Inferior parietal cortex (tissue), 1 donor: ENCODE data around the gene RAB3GAP1.
"Not testable (repeated sequence)": the region's sequence is repeated elsewhere in the genome, so short reads cannot be mapped to it uniquely, and the experiment has no call there.

Experiments
- DNase-seq: peaks from one replicate; pipeline ENCODE4 v3.0.0-alpha.2; 2016; ENCODE audit errors: extremely low spot score

RAB3GAP1 gene

GRCh38 chr2:135105513-135106316 lies 53.6 kb downstream of the RAB3GAP1 start:
- not testable (repeated sequence) for DNase-seq

DNA sequence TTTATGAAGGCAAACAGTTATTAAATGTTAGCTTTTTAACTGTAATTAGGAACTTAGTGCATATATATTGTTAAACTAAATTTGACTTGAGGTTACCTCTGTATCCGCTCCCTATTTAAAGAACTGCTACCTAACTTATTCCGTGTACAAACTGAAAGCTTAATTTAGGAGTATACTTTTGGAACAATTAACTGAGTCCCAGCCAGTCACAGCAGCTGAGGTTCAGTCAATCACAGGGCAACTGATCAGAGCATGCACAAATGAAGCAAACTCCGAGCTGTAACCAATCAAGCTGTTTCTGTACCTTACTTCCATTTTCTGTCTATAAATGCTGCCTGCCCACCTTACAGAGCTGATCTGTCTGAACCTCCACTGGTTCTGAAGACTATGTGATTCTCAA lies 61.2 kb downstream of the RAB3GAP1 start:
- no peak for DNase-seq

DNA sequence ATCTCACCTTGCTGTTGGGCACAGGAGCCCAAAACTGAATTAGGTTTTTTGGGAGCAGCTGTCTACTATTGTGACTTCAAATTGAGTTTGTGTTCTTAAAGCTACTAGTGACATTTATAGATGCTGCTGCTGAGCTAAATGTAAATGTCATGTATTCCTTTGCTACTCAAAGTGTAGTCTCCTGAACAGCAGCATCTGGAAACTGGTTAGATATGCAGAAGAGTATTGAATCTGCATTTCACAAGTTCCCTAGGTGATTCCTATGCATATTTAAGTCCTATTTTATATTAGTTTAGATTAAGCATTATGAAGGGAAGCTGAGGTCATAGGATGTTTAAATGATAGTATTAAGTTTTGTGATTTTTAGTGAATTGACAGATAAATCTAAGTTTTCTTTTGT lies 67.5 kb downstream of the RAB3GAP1 start:
- no peak for DNase-seq

- DNase-seq: no peak
Measured at GRCh38 chr2:135121016-135121657, 69.0 kb downstream of the RAB3GAP1 start.

DNA sequence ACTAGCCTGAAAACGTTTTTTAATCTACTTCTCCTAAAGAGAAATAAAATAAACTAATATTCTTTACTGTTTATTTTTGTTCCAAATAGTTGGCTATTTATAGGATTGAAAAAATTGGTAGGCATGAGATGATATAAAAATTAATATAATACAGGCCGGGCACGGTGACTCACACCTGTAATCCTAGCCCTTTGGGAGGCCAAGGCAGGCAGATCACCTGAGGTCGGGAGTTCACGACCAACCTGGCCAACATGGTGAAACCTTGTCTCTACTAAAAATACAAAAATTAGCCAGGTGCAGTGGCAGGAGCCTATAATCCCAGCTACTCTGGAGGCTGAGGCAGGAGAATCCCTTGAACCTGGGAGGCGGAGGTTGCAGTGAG lies 69.6 kb downstream of the RAB3GAP1 start:
- DNase-seq: not testable (repeated sequence)

GRCh38 chr2:135124924-135125886 lies 73.1 kb downstream of the RAB3GAP1 start:
- DNase-seq: no peak

DNA sequence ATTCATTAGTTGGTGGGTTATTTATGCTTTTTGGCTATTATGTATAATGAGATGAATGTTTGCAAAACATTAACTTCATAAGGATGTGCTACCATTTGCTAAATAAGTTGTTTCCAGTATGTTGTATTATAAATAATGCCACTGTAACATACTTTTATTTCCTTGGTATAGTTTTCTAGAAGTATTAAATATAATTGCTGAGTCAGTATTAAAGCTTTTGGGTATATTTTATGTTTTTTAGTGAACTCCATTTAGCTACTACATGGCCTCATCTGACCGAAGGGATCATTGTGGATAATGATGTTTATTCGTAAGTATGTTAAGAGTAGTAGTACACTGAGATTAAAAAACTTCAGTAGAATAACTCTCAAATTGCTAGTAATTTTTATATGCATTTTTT lies 73.8 kb downstream of the RAB3GAP1 start:
- no peak for DNase-seq

- DNase-seq: no peak
Measured at GRCh38 chr2:135130751-135131150, 78.7 kb downstream of the RAB3GAP1 start.

GRCh38 chr2:135132314-135132713 lies 80.2 kb downstream of the RAB3GAP1 start:
- DNase-seq: no peak

- DNase-seq: no peak
Measured at GRCh38 chr2:135140606-135141005, 88.5 kb downstream of the RAB3GAP1 start.

GRCh38 chr2:135142323-135142722 lies 90.2 kb downstream of the RAB3GAP1 start:
- DNase-seq: no peak

DNA sequence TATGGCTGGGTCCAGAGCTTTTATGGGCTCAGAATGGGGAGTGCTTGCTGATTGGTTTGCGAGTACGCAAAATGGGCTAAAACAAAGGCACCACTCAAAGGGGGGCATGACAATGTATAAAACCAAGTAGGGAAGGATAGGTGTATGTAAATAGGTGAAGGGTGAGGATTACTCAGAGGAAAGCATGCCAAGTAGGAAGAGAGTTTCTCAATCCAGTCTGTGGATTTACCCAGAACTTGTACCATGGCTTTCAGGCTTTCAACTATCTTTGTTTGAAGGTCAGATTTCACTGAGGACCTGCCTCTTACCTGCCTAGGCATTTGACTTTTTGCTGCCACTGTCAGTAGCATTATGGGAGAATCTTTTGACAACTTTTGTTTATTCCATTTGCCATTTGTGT lies 92.3 kb downstream of the RAB3GAP1 start:
- DNase-seq: no peak

DNA sequence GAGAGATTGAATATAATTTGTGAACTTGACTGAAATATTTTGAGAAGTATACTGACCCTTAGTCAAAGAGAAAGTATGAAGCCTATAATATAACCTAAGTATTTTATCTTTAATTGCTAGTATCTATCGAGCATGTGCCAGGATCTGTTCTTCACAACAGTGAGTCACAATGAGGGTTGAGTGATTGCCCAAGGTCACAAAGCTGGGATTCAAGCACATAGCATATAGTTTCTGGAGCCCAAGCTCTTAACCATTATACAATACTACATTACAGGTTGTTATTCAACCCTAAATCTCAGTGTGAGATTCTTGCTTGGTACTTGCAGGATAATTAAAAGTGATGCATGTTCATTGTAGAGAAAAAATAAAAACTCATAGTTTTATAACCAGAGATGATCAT lies 97.2 kb downstream of the RAB3GAP1 start:
- no peak for DNase-seq

DNA sequence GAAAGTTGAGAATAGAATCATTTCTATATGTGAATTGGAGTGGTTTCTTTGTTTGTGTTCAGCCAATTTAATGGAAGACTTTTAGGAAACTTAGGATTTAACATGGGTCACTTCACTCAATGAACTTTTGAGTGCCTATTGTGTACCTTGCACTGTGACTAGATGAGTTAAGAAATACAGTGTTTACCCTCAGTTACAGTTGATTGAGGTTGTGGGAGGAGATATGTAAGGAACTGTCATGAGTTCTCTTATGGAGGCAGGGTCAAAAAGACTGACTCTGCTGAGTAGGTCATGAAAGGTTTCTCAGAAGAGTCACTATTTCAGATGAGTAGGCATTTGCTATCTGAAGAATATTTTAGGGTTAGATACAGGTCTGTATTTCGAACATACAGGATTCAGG lies 98.6 kb downstream of the RAB3GAP1 start:
- no peak for DNase-seq

DNA sequence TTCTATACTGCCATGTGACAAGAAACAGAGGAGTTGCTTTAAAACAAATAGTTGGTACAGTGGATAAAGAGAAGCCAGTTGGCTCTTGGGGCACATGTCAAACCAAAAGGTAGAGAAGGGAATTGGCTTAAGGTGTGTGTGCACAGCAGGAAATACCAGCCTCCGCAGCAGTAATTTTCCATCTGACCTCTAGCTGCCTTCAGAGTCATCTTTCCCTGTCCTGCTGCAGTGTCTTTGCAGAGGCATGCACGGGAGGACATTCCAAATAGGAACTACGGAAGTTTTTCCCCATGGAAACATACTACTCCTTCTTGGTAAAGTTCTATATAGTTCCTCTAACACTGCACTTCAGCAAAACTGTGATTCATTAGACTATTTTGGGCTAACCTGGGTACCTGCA lies 99.5 kb downstream of the RAB3GAP1 start:
- DNase-seq: no peak

GRCh38 chr2:135152361-135152760 lies 100.3 kb downstream of the RAB3GAP1 start:
- DNase-seq: no peak

DNA sequence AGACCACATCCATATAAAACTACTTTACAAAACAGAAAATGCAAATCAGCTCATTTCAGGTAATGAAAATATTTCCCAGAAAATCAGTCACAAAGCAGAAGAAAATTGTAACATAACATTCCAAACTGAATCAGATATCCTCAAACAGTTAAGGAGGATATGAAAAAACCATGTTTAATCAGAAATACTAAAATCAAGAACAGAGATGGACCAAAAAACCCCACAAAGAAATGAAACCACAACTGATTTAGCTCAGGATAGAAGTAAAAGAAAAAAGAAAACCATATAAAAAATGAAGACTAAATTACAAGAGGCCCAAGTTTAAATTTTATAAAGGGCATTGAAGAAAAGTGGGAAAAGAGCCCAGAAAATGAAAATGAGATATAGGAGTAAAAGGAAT lies 102.9 kb downstream of the RAB3GAP1 start:
- DNase-seq: no peak

GRCh38 chr2:135157856-135158255 lies 105.8 kb downstream of the RAB3GAP1 start:
- no peak for DNase-seq

GRCh38 chr2:135159191-135159590 lies 107.1 kb downstream of the RAB3GAP1 start:
- no peak for DNase-seq

- DNase-seq: no peak
Measured at GRCh38 chr2:135162377-135162776, 110.3 kb downstream of the RAB3GAP1 start.

DNA sequence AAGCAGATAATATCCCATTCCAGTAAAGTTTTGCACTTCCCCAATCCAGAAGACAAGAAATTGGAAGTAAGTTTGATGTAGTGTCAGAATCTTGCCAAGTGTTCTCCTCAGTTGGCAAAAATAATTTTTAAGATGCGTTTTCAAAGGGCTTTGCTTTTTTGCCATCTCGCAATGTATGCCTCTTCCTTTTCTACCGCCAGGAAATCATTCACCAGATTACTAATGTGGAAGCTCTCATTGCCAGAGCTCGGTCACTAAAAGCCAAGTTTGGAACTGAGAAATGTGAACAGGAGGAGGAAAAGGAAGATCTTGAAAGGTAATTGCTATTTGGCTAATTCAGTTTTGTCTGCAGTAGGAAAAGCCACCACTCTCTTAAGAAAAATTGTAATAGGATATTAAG lies 110.7 kb downstream of the RAB3GAP1 start:
- no peak for DNase-seq

DNA sequence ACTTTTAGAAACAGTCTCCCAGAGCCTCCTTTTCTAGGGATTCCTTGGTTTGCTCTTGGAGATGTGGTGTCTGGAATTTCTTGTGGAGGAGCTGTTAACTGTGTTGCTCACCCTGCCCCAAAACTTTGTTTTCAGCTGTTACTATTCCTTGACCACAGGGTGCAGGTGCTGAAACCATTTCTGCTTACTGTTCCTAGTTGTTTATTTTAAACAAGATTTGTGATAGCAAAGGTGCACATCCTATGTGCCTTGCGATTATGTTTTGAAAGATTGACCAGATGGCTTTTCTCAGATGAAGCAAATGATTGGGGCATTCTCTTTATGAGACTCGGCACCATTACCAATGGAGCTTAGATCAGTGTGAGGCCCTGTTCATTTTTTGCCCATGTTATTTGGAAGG lies 111.2 kb downstream of the RAB3GAP1 start:
- no peak for DNase-seq
